GM12878 (cell line): ENCODE results near the gene OR2T35.
"Not testable (repeated sequence)": the region's sequence is repeated elsewhere in the genome, so short reads cannot be mapped to it uniquely, and the experiment has no call there.

Experiments used
- BRCA1 ChIP-seq: IDR thresholded peaks from 2 replicates; pipeline ENCODE4 v1.6.1; 2011; ENCODE audit warnings: low read depth, low read length, improper control_type of control experiment
- GABPA ChIP-seq: IDR thresholded peaks from 2 replicates; pipeline ENCODE4 v1.6.1; 2014; ENCODE audit warnings: antibody characterized with exemption, low read depth, mild to moderate bottlenecking, inconsistent platforms
- POLR2AphosphoS2 ChIP-seq: IDR thresholded peaks from 2 replicates; pipeline ENCODE4 v1.6.1; 2011; ENCODE audit warnings: low read depth, mild to moderate bottlenecking, low read length, improper control_type of control experiment, moderate library complexity
- POLR2AphosphoS5 ChIP-seq: IDR thresholded peaks from 2 replicates; pipeline ENCODE4 v1.6.1; 2011; ENCODE audit warnings: mild to moderate bottlenecking, low read length, inconsistent platforms
- SIN3A ChIP-seq: IDR thresholded peaks from 2 replicates; pipeline ENCODE4 v1.6.1; 2012; ENCODE audit warnings: low read depth, low read length, improper control_type of control experiment
- TBL1XR1 ChIP-seq: IDR thresholded peaks from 2 replicates; pipeline ENCODE4 v1.6.1; 2012; ENCODE audit warnings: low read depth, low read length, improper control_type of control experiment
- YY1 ChIP-seq: IDR thresholded peaks from 2 replicates; pipeline ENCODE4 v1.6.1; 2011; ENCODE audit warnings: low read depth, mild to moderate bottlenecking, low read length
- ZNF217 ChIP-seq: fragments of 450-650 bp; IDR thresholded peaks from 2 replicates; pipeline ENCODE4 v1.6.1; 2017; ENCODE audit warnings: antibody characterized with exemption, mild to moderate bottlenecking
- TF ChIP-seq, protein P1 (sequence below), 3 experiments: IDR thresholded peaks in 2 of 3; conservative IDR thresholded peaks in 1 of 3; 2 replicates each; pipeline ENCODE4 v1.5.1; 2011; ENCODE audit warnings: low read depth in 3 of 3, low read length in 3 of 3, mild to moderate bottlenecking in 3 of 3, control low read depth in 2 of 3, moderate library complexity in 2 of 3, inconsistent platforms in 1 of 3, mixed read lengths in 1 of 3; ENCODE audit not compliant: control insufficient read depth in 2 of 3, insufficient read depth in 1 of 3; ENCODE audit errors: extremely low read depth in 1 of 3

- TF ChIP-seq POLR2AphosphoS5, ZNF217, SIN3A, GABPA, TBL1XR1, POLR2AphosphoS2, BRCA1, YY1: not testable (repeated sequence)
- TF ChIP-seq, protein P1, sequence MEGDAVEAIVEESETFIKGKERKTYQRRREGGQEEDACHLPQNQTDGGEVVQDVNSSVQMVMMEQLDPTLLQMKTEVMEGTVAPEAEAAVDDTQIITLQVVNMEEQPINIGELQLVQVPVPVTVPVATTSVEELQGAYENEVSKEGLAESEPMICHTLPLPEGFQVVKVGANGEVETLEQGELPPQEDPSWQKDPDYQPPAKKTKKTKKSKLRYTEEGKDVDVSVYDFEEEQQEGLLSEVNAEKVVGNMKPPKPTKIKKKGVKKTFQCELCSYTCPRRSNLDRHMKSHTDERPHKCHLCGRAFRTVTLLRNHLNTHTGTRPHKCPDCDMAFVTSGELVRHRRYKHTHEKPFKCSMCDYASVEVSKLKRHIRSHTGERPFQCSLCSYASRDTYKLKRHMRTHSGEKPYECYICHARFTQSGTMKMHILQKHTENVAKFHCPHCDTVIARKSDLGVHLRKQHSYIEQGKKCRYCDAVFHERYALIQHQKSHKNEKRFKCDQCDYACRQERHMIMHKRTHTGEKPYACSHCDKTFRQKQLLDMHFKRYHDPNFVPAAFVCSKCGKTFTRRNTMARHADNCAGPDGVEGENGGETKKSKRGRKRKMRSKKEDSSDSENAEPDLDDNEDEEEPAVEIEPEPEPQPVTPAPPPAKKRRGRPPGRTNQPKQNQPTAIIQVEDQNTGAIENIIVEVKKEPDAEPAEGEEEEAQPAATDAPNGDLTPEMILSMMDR (IDR thresholded peaks at IDR 0.05 in 2 of 3, conservative IDR thresholded peaks at IDR 0.05 in 1 of 3; ENCODE audit: control insufficient read depth in 2 of 3, extremely low read depth in 1 of 3, insufficient read depth in 1 of 3, low read depth in 3 of 3, low read length in 3 of 3) = not testable (repeated sequence)
These were observed 4.2 kb downstream of the OR2T35 start for GRCh38 chr1:248640906-248641305.
